H9 (cell line): ENCODE data around the gene PCDHAC1. TPM values are rescaled to one million over a fixed set of nuclear protein-coding genes. Genes with fewer than 3 reads are reported as not detected.

Source experiments
- DNase-seq: peaks from one replicate; pipeline ENCODE4 v3.0.0-alpha.2; 2017
- H2AFZ ChIP-seq: one replicate; pipeline ENCODE4 v1.6.1; 2013; ENCODE audit warnings: mild to moderate bottlenecking, low read length, control low read depth, moderate library complexity
- H2AK5ac ChIP-seq: 2 replicates; pipeline ENCODE4 v1.6.1; 2013; ENCODE audit warnings: low read length, control low read depth, mixed read lengths; ENCODE audit not compliant: insufficient read length
- H2BK120ac ChIP-seq: one replicate; pipeline ENCODE4 v1.6.1; 2013; ENCODE audit warnings: low read depth, mild to moderate bottlenecking, low read length, control low read depth, inconsistent platforms; ENCODE audit not compliant: poor library complexity, severe bottlenecking
- H2BK12ac ChIP-seq: 2 replicates; pipeline ENCODE4 v1.6.1; 2013; ENCODE audit warnings: low read length, control low read depth, mixed read lengths, low read depth; ENCODE audit not compliant: insufficient read length
- H2BK15ac ChIP-seq: 2 replicates; pipeline ENCODE4 v1.6.1; 2013; ENCODE audit warnings: low read depth, low read length, control low read depth
- H2BK20ac ChIP-seq: one replicate; pipeline ENCODE4 v1.6.1; 2013; ENCODE audit warnings: low read depth, mild to moderate bottlenecking, low read length, control low read depth, inconsistent platforms; ENCODE audit not compliant: poor library complexity, severe bottlenecking
- H2BK5ac ChIP-seq: 2 replicates; pipeline ENCODE4 v1.6.1; 2013; ENCODE audit warnings: low read length, control low read depth, mixed read lengths; ENCODE audit not compliant: insufficient read length
- H3K14ac ChIP-seq: 2 replicates; pipeline ENCODE4 v1.6.1; 2013; ENCODE audit warnings: low read length, control low read depth; ENCODE audit not compliant: insufficient read depth
- H3K18ac ChIP-seq: 2 replicates; pipeline ENCODE4 v1.6.1; 2013; ENCODE audit warnings: low read depth, mild to moderate bottlenecking, mixed read lengths, low read length, control low read depth; ENCODE audit not compliant: insufficient read length
- H3K23ac ChIP-seq: 2 replicates; pipeline ENCODE4 v1.6.1; 2013; ENCODE audit warnings: low read length, control low read depth, mixed read lengths, low read depth; ENCODE audit not compliant: insufficient read length
- H3K23me2 ChIP-seq: 2 replicates; pipeline ENCODE4 v1.6.1; 2013; ENCODE audit warnings: low read depth, mild to moderate bottlenecking, mixed read lengths, low read length, control low read depth; ENCODE audit not compliant: insufficient read length, poor library complexity, severe bottlenecking
- H3K27ac ChIP-seq: 2 replicates; pipeline ENCODE4 v1.5.1; 2013; ENCODE audit warnings: low read length, control low read depth, mixed read lengths, low read depth; ENCODE audit not compliant: insufficient read length
- H3K27me3 ChIP-seq: 2 replicates; pipeline ENCODE4 v1.6.1; 2013; ENCODE audit warnings: low read length, control low read depth, inconsistent platforms; ENCODE audit not compliant: insufficient read depth
- H3K4ac ChIP-seq: 2 replicates; pipeline ENCODE4 v1.6.1; 2013; ENCODE audit warnings: low read depth, mild to moderate bottlenecking, control low read depth, inconsistent platforms, low read length, moderate library complexity
- H3K4me1 ChIP-seq: 2 replicates; pipeline ENCODE4 v1.6.1; 2013; ENCODE audit warnings: low read length, control low read depth, inconsistent platforms; ENCODE audit not compliant: insufficient read depth
- H3K4me2 ChIP-seq: 2 replicates; pipeline ENCODE4 v1.6.1; 2013; ENCODE audit warnings: low read length, control low read depth, mixed read lengths; ENCODE audit not compliant: insufficient read length, insufficient read depth
- H3K56ac ChIP-seq: 2 replicates; pipeline ENCODE4 v1.6.1; 2013; ENCODE audit warnings: low read depth, mild to moderate bottlenecking, mixed read lengths, low read length, control low read depth; ENCODE audit not compliant: insufficient read length
- H3K79me1 ChIP-seq: 2 replicates; pipeline ENCODE4 v1.6.1; 2013; ENCODE audit warnings: low read depth, mild to moderate bottlenecking, moderate library complexity, low read length, control low read depth, inconsistent platforms; ENCODE audit not compliant: insufficient read depth, poor library complexity, severe bottlenecking
- H3K79me2 ChIP-seq: 2 replicates; pipeline ENCODE4 v1.6.1; 2013; ENCODE audit warnings: low read length, control low read depth, inconsistent platforms; ENCODE audit not compliant: insufficient read depth
- H3K9ac ChIP-seq: 2 replicates; pipeline ENCODE4 v1.6.1; 2013; ENCODE audit warnings: low read length, control low read depth, mixed read lengths; ENCODE audit not compliant: insufficient read length; ENCODE audit errors: extremely low read depth
- H3K9me3 ChIP-seq: one replicate; pipeline ENCODE4 v1.6.1; 2013; ENCODE audit warnings: low read depth, low read length, inconsistent platforms; ENCODE audit not compliant: control insufficient read depth
- H3T11ph ChIP-seq: one replicate; pipeline ENCODE4 v1.6.1; 2013; ENCODE audit warnings: mild to moderate bottlenecking, low read length, control low read depth, inconsistent platforms
- H4K20me1 ChIP-seq: one replicate; pipeline ENCODE4 v1.6.1; 2013; ENCODE audit not compliant: control insufficient read depth, insufficient read length, insufficient read depth
- H4K5ac ChIP-seq: 2 replicates; pipeline ENCODE4 v1.6.1; 2013; ENCODE audit warnings: low read depth, mild to moderate bottlenecking, mixed read lengths, low read length, control low read depth; ENCODE audit not compliant: insufficient read length
- H4K8ac ChIP-seq: replicated peaks from 2 replicates; pipeline ENCODE4 v1.6.1; 2013; ENCODE audit warnings: low read length, control low read depth, mixed read lengths, low read depth; ENCODE audit not compliant: insufficient read length
- H4K91ac ChIP-seq: 2 replicates; pipeline ENCODE4 v1.6.1; 2013; ENCODE audit warnings: low read depth, mild to moderate bottlenecking, moderate library complexity, mixed read lengths, low read length, control low read depth; ENCODE audit not compliant: insufficient read length
- H3K27ac Mint-ChIP-seq, 3 experiments: 2 replicates in 2 of 3; 3 replicates in 1 of 3; pipeline ENCODE4 v1.8.0; 2020 to 2021; ENCODE audit warnings: mixed read lengths in 3 of 3, mild to moderate bottlenecking in 1 of 3, moderate library complexity in 1 of 3
- H3K27me3 Mint-ChIP-seq: 2 replicates; pipeline ENCODE4 v1.8.0; 2021; ENCODE audit warnings: low read depth, mild to moderate bottlenecking, moderate library complexity, mixed read lengths
- H3K36me3 Mint-ChIP-seq, 3 experiments: 2 replicates in 2 of 3; 3 replicates in 1 of 3; pipeline ENCODE4 v1.8.0; 2020 to 2021; ENCODE audit warnings: low read depth in 3 of 3, mixed read lengths in 3 of 3; ENCODE audit not compliant: insufficient read depth in 1 of 3
- H3K4me1 Mint-ChIP-seq, 2 experiments: 2 replicates each; pipeline ENCODE4 v1.8.0; 2020; ENCODE audit warnings: mixed read lengths in 2 of 2
- H3K4me3 Mint-ChIP-seq, 2 experiments: 2 replicates in 1 of 2; 3 replicates in 1 of 2; pipeline ENCODE4 v1.8.0; 2020 to 2021; ENCODE audit warnings: mild to moderate bottlenecking in 2 of 2, mixed read lengths in 2 of 2, moderate library complexity in 1 of 2
- H3K9me3 Mint-ChIP-seq, 2 experiments: 2 replicates in 1 of 2; 3 replicates in 1 of 2; pipeline ENCODE4 v1.8.0; 2020; ENCODE audit warnings: mild to moderate bottlenecking in 2 of 2, mixed read lengths in 2 of 2, moderate library complexity in 1 of 2
- WGBS: extraction: QIAGEN DNeasy Blood & Tissue Kit; methylation state at CpG from one replicate; pipeline ENCODE4 v1.1.7; 2013; ENCODE audit warnings: missing lambda C conversion rate, low lambda C conversion rate, mixed read lengths; ENCODE audit not compliant: insufficient read length; ENCODE audit errors: extremely low coverage; 5-methylcytosine and 5-hydroxymethylcytosine counted together
- total RNA-seq: library from RNA; stranded (reverse); gene quantifications from 2 replicates; pipeline ENCODE4 v1.2.1, GENCODE V29; 2021
- TF ChIP-seq, protein P1 (sequence below): fragments of 200-600 bp; sonication (generic); conservative IDR thresholded peaks from 3 replicates; pipeline ENCODE4 v1.8.0; 2021; ENCODE audit warnings: antibody characterized with exemption, mild to moderate bottlenecking

Gene PCDHAC1
- total RNA-seq, 1 experiment from 2014 or later: 8.7 TPM

DNA sequence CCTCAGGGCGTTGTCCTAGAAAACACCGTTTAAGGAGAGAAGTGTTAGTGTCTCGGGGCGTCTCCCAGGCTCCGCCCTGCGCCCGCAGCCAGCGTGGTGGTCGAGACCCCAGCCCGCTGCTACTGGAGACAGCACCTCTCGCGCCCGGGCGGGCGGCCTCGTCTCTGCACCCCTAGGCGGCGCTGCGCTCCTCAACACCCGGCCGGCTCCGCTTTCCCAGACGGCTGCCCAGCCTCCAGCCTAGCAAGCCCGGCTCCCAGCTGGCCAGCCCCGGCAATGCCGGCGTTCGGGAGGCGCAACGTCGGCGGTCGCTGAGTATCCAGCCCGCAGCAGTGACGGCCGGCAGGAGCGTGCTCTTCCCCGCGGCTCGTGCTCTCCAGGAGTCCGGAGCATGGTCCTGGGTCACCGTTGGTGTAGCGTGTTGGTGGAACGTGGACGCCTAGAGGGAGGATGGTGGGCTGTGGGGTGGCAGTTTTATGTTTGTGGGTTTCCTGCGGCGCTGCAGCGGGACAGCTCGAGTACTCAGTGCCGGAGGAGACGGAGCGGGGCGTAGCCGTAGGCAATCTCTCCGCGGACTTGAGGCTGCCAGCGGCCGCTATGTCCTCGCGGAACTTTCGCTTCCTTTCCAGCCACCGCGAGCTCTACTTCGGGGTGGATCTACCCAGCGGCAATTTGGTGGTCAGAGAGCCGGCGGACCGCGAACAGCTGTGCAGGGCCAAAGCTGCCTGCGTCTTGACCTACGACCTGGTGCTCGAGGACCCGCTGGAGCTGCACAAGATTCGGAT, 536 bp downstream of the PCDHAC1 start:
- Mint-ChIP-seq H3K4me1 (peaks cover 24 to 30% of the 10 kb centered on the region in 2 experiments), H3K4me3 (peak overlapping the region; percentile 82 to 89), H3K36me3 (peaks cover 0 to 5% (median 0%) of the 10 kb centered on the region in 3 experiments; a peak in 1 of 7 replicates), H3K9me3 (no peaks in the 10 kb centered on the region; a peak in 1 of 5 replicates), H3K27me3 (peaks cover 40% of the 10 kb centered on the region), H3K27ac (peak overlapping the region; percentile 35 to 91 (median 70); a peak in 4 of 7 replicates)
- no CpG with 5 or more reads among the region's 74 CpGs for WGBS
- Histone ChIP-seq H2BK20ac (no peak overlapping the region), H3K4me1 (no peaks in the 10 kb centered on the region), H3K4me2 (peak overlapping the region; percentile 73), H2BK5ac (no peak overlapping the region), H2AK5ac (no peak overlapping the region), H4K8ac (no peak overlapping the region), H4K91ac (no peak overlapping the region), H3K23me2 (peaks cover 15% of the 10 kb centered on the region), H3K27me3 (no peaks in the 10 kb centered on the region; the same call in 1 of the 2 replicates), H3K27ac (no peak overlapping the region), H3K79me2 (no peaks in the 10 kb centered on the region), H3K23ac (no peak overlapping the region), H3K18ac (no peak overlapping the region), H3K4ac (no peak overlapping the region), H4K5ac (no peak overlapping the region), H3K79me1 (no peaks in the 10 kb centered on the region), H3K9me3 (no peaks in the 10 kb centered on the region), H2BK15ac (no peak overlapping the region), H3K56ac (no peak overlapping the region), H3K14ac (peak overlapping the region; percentile 63; the same call in 1 of the 2 replicates), H2BK12ac (no peak overlapping the region), H4K20me1 (no peaks in the 10 kb centered on the region), H3T11ph (no peak overlapping the region), H3K9ac (peak overlapping the region; percentile 60), H2AFZ (no peak overlapping the region), H2BK120ac (no peak overlapping the region)
- peak; percentile 95 for DNase-seq
- TF ChIP-seq, protein P1, sequence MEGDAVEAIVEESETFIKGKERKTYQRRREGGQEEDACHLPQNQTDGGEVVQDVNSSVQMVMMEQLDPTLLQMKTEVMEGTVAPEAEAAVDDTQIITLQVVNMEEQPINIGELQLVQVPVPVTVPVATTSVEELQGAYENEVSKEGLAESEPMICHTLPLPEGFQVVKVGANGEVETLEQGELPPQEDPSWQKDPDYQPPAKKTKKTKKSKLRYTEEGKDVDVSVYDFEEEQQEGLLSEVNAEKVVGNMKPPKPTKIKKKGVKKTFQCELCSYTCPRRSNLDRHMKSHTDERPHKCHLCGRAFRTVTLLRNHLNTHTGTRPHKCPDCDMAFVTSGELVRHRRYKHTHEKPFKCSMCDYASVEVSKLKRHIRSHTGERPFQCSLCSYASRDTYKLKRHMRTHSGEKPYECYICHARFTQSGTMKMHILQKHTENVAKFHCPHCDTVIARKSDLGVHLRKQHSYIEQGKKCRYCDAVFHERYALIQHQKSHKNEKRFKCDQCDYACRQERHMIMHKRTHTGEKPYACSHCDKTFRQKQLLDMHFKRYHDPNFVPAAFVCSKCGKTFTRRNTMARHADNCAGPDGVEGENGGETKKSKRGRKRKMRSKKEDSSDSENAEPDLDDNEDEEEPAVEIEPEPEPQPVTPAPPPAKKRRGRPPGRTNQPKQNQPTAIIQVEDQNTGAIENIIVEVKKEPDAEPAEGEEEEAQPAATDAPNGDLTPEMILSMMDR: peak; percentile 99
